NOMO-1 treated with dmso at 0.1 percent for 144 hours (cell line): ENCODE measurements around the gene EIPR1.

Experiments used
- DNase-seq: peaks from one replicate; lab custom pipeline; 2025; ENCODE audit not compliant: unreplicated experiment; lab: John Stamatoyannopoulos, UW

EIPR1 gene

GRCh38 chr2:3361518-3362389 lies 15.9 kb downstream of the EIPR1 start:
- DNase-seq = no peak

- DNase-seq = no peak
Observed at GRCh38 chr2:3357926-3358325, 19.7 kb downstream of the EIPR1 start.

GRCh38 chr2:3357446-3357845 lies 20.2 kb downstream of the EIPR1 start:
- DNase-seq = peak; percentile 75

- DNase-seq = no peak
Observed at GRCh38 chr2:3356799-3357198, 20.8 kb downstream of the EIPR1 start.

GRCh38 chr2:3355951-3356569 lies 21.6 kb downstream of the EIPR1 start:
- no peak for DNase-seq

GRCh38 chr2:3354986-3355385 lies 22.6 kb downstream of the EIPR1 start:
- no peak for DNase-seq

GRCh38 chr2:3349211-3349693 lies 28.4 kb downstream of the EIPR1 start:
- DNase-seq = no peak

GRCh38 chr2:3348767-3349166 lies 28.9 kb downstream of the EIPR1 start:
- DNase-seq = no peak

- DNase-seq = no peak
Observed at GRCh38 chr2:3345621-3346020, 32.0 kb downstream of the EIPR1 start.

GRCh38 chr2:3344897-3345296 lies 32.7 kb downstream of the EIPR1 start:
- DNase-seq = no peak

- no peak for DNase-seq
Observed at GRCh38 chr2:3343012-3343411, 34.6 kb downstream of the EIPR1 start.

GRCh38 chr2:3342324-3342723 lies 35.3 kb downstream of the EIPR1 start:
- DNase-seq = no peak

GRCh38 chr2:3341336-3341735 lies 36.3 kb downstream of the EIPR1 start:
- no peak for DNase-seq

GRCh38 chr2:3340144-3340543 lies 37.5 kb downstream of the EIPR1 start:
- no peak for DNase-seq

GRCh38 chr2:3338340-3338739 lies 39.3 kb downstream of the EIPR1 start:
- no peak for DNase-seq

- no peak for DNase-seq
Observed at GRCh38 chr2:3336844-3337243, 40.8 kb downstream of the EIPR1 start.

- no peak for DNase-seq
Observed at GRCh38 chr2:3334392-3335345, 42.9 kb downstream of the EIPR1 start.

GRCh38 chr2:3332133-3332532 lies 45.5 kb downstream of the EIPR1 start:
- DNase-seq = no peak

- DNase-seq = no peak
Observed at GRCh38 chr2:3329491-3329890, 48.1 kb downstream of the EIPR1 start.

GRCh38 chr2:3326871-3327270 lies 50.7 kb downstream of the EIPR1 start:
- DNase-seq = no peak

- DNase-seq = no peak
Observed at GRCh38 chr2:3326182-3326537, 51.5 kb downstream of the EIPR1 start.
